ENCODE data around the gene RTP2.
A peak's percentile ranks its signal among the peaks of the same experiment; 100 is the strongest.

The RTP2 gene, protein sequence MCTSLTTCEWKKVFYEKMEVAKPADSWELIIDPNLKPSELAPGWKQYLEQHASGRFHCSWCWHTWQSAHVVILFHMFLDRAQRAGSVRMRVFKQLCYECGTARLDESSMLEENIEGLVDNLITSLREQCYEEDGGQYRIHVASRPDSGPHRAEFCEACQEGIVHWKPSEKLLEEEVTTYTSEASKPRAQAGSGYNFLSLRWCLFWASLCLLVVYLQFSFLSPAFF

DNA sequence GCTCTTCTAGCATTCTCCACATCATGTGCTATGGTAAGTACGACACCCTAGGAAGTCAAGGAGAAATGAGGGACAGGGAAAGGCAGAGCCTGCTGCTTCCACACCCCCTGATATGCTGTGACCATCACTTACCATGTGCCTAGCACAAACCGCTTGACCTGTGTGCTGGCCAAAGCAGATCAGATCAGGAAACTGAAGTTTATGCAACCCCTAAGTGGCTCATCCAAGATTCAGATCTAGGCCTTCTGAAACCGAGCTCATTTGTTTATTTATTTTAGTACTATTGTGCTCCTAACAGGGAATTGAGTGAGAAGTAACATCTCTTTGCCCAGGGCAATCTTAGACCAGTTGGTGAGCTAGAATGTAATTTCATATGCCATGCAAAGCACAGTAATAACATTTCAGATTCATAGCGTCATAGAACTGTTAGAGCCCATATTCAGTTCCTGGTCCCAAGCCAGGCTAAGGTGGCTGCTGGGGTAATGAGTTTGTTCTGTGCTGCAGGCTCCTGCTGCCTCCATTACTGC lies at the start of gene RTP2:
RTP2 (minus strand) TSS at position 51 of the 527 bp plus-strand sequence. CDS start 429 bp downstream, outside the sequence.
- no peak for DNase-seq

DNA sequence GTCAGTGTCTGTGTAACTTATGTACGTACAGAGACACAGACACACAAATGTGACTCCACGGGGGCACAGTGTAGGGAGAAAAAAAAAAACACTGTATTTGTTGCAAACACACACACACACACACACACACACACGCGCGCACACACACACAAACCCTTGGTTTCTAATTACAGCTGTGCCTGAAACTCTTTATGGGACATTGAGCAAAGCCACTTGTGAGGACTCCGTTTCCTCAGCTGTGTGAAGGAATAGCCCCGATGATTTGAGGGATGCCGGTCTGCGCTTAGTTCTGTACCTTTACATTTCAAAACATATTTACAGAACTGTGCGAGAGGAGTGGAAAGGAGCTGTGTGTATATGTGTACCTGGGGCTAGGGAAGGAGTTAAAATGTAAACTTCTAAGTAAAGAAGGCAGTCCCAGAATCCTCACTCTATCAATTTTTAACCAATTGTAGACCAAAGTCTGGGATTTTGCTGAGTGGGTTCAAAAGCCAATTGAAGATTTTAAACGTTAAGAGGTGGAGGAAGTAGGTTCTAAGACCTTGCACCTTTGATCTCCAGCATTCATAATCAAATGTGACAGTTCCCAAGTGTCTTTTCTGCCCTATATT lies 48.3 kb upstream of the RTP2 start:
- no peak for DNase-seq

DNA sequence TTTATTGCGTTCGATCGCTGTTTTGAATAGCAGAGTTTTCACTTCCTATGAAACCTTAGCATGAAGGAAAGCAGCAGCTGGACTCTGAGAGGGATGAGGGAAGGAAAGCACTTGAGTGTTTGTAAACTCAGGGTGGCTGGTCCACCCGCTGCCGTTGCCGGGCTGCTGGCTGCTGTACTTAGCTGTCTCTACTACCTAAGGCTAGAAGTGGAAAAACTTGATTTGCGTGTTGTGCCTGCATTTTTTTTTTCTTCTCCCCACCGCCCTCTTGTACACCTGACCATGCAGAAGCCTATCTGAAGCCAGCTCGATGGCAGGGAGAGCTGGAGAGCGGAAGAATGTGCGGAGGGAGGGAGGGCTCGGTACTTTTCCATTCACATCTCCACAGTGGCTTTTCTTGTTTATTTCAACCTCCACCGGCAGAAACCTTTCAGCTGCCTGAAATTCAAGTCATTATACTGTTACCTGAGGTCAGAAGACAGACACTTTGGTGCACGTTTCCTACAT lies 47.7 kb upstream of the RTP2 start:
- no peak for DNase-seq

DNA sequence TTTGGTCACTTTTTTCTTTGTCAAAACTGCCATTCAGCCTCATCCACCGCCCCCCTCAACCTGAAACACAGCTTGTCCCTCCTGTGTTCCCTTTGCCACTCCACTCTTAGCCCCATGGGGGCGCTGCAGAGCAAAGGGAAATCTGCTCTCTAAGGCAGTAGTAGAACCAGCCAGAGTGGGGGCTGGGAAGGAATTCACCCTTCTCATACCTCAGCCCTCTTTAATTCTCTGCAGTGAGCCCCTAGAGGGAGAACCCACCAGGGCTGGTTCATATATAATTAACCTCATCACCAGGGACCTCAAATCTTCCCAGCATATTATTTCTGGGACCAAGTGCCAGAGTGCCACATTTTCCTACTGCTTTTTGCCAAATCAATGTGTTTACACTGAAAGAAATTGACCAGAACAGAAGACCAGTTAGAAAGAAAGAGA lies 45.7 kb upstream of the RTP2 start:
- peak; percentile 87 for DNase-seq

DNA sequence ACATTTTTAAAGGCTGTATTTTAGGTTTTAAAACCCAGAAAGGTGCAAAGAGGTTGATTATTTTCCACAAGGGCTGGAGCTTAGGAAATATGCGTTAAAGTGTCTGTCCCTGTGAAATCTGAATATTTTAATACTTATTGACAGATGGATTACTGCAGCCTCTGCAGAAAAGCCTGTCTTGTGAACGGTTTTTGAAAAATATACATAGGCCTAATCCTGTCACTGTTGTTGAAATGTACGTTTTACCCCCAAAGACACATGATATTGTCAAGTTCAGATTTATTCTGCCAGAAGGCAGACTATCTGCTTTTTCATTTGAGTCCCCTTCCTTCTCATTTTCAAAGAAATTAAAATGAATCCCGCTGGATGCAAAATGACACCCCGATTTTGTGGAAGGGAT lies 45.1 kb upstream of the RTP2 start:
- no peak for DNase-seq

DNA sequence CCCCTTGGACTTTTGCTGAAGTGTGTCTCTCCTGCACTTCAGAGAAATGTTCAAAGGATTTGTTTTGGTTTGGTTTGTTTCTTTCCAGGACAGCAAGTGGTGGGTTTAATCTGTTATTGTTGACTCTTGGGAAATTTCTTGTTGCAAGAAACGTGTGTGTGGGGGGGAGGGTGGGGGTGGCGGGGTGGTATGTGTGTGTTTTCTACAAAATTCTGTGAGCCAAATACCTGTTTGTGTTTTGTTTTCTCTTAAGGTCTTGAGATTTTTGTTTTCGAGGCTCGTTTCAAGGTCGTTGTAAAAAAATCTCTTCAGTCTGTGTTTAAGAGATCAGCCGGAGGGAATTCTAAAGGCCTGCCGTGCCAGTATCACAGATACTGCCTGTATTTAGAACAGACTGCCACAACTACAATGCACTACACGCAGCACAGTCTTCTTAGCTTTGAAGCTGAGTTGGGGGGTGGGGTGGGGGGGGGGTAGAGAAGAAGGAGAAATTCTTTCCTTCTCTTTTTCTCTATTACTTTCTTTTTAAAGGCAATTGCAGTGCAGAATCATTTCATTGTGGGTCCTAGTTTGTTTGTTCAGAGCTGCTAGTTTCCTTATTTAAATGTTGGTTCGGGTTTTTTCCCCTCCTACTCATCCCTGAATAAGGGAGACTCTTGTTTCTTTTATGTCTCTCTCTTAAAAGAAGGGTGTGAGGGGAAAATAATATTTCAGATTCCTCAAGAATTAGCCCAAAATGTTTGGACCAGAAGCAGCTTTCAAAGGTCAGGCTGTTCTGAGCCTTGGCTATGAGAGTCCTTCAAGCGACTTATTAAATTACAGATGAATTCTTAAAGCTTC lies 44.3 kb upstream of the RTP2 start:
- no peak for DNase-seq

DNA sequence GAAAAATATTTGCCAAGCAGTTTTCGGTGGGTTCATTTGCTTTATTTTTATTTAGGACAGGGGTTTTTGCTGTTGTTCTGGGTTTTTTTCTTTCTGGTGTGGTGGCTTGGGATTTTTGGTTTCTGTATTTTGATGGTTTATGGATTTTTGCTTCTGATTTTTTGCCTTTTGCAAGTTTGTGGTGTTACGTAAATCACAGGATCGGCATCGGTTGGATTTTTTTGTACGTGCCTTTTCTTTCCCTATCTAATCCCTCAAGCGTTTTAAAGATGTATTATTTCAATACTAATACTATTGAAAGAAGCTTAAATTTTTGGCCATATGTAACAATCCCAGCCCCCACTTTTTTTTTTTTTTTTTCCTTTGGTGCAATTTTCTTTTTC lies 43.7 kb upstream of the RTP2 start:
- no peak for DNase-seq

DNA sequence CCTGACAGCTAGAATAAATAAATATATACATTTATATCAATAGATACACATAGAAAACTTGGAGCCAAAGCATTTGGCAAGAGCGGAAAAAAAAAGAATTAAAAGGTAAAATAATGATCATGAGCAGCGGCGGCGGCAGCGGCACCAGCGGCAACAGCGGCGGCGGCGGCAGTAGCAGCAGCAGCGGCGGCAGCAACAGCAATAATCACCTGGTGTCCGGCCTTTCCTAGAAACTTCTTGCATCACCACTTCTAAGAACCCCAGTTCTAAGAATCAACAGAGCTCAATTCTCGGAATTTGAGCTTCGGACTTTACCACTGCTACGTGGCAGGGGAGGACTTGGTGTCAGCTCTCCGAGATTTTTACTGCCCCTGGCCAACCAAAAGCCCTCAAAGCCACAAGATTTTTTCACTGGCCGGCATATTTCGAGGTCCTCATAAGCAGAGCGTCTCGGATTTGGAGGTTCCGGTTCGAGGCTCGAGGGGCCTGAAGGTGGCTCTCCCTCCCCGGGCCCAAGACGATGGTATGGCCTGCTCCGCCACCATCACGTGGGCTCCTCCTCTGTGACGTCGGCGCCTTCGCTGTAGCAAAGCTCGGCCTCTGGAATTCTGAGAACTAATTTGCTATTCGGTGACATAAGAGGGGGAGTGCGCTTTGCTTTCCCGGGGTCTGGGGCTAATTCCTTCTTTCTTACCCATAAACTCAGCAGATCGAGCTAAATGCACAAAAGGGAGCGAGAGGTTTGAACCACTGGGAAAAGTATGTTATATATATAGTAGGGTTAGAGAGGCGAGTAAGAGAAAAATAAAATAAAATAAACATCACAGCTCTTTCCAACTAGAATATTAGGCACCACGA lies 43.1 kb upstream of the RTP2 start, which contains the start of gene BCL6:
BCL6 (minus strand) TSS at position 268 of the 858 bp plus-strand sequence. CDS start 11,775 bp downstream, outside the sequence.
- peak; percentile 93 for DNase-seq

DNA sequence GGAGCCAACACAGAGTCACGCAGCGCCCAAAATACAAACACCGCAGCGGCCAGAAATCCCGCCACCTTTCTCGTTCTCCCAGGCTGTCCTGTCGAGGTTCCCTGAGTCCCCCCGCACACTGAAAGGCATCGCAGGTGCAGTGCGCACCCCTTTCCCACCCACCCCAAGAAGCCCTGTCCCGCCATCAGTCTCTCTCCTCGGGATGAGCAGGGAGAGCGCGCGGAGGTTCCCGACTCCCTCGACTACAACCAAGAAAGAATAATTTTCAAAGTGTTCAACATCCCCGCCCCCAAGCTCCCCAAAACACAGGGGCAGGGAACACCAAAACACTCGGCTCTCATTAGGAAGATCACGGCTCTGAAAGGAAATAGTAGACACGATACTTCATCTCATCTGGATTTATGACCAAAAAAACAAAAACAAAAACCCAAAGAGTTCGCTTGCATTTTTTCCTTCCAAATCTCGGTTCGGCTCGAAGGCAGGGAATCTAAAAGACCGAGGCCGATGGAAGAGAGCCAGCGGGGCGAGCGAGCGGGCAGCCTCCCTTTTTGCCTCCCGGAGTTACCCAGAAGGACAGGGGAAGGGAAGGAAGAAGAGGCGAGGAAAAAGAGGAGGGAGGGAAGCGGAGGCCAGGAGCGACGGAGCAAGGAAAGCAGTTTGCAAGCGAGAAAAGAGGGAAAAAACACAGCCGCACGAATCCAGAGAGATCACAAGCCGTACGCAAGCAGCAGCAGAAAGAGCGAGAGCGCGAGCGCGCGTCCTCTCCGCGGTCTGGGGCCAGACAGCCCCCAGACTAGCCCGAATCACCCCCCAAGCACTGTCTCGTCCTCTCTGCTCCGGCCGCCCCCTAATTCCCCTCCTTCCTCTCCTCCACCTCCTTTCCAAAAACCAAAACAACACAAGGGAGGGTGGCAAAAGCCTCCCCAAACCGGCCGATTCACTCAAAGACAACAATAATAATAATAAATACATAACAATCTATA lies 42.1 kb upstream of the RTP2 start:
- peak; percentile 75 for DNase-seq

DNA sequence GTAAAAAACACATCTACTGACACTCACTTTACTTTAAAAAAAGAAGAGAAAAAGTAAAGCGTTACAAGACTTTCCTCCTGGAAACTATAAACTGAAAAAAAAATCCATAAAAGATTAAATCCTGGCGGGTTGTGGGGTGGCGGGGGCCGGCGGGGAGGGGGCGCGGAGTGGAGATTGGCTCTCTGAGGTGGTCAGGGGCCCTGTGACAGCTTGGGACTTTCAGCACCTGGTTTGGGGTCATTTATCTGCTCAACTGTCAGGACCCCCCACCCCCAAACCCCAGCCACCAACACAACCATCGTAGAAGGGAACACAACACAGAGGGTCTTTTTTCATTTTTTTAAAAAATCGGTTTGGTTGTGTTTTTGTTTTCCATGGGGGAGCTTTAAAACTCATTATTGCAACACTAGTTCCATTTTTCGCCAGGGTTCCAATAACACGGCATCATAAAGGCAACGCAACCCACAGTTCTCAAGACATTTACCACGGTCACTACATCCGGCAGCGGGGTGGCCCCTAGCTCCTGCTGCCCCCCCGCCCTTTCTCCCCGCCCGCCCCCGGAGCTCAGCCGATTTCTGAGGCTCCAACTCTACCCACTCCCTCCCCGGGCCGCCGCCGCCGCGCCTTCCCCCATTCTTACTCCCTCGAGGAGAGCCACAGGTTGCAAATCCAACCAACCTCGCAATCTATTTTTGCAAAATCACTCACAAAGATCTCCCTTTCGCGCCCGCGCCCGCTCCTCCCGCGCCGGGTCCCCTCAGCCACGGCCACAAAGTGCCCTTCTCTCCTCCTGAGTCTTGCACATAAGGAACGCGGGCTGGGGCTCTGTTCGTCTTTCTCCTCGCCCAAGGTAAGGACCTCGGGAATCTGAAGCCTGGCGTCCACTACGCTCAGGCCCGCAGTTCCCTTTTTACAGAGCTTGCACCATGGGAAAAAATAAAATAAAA lies 41.1 kb upstream of the RTP2 start:
- DNase-seq: peak; percentile 57

DNA sequence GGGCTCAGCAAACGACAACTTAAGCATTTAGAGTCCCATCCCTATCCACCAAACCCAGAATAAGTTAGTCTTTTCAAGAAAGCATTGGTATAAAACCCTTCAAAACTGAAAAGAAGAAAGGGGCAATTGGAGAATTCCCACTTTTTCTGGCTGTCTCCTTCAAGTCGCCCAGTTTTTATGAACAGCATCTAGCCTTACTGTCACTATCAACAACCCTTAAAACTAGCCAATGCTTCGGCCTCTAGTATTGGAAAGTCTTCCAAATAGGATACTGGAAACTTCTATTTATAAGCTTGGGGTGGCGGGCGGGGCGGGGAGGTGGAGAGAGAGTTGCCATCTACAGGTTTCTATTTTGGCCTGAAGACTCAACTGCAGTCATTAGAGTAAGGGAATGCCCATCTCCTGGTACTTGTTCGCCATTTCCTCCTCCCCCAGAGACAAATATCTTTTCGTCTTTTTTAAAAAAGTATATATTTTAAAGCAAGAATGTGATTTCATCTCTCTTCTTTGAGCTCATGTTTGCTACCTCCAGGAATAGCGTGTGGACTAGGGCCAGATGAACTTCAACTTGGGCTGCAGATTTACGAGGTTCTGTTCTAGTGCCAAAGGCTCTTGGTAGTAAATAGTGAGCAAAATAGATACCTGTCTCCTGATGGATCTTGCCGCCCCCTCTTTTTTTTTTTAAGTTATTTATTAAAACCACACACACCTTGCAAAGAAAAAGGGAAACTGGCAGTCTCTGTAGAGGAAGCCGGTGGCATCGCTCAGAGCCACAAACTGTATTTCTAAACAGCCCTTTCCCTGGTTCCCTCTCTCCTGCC lies 40.2 kb upstream of the RTP2 start:
- no peak for DNase-seq

DNA sequence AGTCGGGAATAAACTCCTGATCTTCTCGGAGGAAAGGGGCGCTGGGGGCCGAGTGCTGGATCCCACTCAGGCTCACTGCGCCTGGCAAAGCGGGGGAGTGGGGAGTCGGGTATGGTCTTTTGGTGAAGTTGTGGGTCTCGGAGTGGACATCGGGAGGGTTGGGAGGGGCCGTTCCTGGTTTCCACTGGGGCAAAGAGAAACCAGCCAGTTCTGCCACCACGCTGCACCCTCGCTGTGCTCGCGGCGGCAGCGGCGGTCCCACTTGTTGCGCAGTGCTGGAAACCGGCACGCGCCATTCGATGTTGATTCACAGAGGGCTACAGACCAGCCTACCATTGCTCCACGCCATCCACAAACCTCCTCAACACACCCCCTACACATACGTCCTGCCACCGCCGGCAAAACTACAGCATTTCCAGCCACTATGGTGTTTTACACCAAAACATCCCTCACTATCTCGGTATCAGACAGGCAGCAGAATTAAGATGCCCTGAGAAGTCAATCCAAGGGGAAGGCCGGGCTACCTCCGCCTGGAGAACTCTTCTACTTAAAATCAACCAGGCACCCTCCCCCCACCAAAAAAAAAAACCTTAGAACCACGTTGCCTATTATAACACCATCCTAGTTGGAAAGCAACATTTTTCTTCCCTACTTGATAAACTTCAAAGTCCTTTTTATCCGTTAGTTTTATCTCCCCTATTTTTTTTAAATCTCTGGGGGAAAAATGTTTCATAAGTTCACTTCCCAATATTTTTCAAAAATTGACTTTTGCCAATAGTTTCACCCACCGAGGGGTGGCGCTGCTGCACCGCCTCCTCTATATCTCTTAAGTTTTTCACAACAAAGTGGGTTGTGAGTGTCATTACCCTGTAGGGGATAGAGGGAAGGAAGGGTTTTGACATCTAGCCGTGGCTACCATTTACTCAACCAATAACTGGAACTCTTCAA lies 39.3 kb upstream of the RTP2 start:
- peak; percentile 75 for DNase-seq

DNA sequence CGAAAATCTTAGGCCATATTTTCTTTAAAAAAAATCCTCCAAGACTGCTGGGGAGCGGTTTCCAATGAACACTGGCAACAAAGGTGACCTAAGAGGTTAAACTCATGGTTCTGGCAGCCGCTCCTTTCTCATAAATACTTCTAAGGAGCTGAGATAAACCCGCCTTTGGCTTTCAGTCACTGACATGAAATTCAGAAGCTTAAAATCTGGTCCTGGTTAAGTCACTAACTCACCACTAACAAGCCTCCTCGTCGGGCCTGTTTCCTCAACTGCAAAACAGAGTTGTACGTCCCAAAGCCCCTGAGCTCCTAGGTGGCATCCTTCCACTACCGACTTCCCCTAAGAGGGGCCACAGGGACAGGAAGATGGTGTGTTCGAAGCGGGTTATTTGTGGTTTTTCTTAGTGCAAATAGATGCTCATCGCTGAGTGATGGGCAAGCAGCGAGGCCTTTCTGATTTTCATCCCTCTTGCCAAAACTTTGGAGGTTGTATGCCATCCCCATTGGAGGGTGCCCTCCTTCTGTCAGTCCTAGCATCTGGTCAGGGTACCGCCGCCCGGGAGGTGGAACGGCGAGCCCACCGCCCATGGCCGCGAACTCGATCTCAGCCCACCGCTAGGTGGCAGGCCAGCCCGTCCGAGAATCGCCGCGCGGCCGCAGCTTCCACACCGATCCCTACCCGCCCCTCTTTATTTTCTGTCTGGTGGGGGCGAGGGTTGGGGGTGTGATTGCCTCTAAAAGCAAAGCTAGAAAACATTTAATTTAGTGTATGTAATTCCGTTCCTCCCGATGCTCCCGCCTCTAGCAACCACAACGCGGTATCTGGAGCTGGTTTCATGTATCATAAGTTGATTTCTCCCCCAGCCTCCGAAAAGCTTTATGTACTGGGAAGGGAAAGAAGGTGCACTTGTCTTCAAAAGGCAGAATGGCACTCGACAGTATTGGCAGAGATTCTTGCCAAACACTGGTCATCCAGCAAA lies 38.4 kb upstream of the RTP2 start:
- peak; percentile 68 for DNase-seq

DNA sequence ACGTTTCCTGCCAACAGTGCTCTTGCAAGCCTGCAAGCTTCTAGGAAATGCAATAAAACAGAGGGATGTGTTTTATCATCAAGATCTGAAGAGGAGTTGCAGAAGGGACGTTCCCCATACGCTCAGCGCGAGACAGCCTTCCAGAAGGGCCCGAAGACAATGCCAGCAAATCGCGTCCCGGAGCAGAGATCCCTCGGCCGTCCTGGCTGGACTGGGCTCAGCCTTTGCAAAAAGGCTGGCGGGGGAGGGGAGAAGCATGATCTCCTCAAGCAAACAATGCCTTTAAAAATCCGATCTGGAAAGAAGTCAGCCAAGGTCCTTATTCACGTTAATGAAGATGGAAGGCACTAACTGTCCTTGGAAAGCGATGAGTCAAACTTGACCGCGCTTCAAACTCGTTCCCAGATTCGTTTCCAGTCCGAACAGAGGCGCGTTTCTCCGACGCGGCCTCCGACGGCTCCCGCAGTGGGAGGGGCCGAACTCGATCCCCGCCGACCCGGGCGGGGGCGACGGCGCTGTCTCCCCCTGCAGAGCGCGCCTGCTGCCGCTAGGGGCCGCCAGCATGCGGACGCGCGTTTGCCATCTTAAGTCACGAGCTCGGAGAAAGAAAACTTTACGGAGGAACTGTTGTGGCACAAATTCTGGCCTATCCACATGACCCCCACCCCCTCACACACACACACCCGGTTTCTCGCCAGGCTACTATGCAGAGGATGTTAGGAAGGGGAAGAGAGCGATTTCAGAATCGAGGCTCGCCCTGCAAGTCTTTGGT lies 37.4 kb upstream of the RTP2 start:
- peak; percentile 79 for DNase-seq

DNA sequence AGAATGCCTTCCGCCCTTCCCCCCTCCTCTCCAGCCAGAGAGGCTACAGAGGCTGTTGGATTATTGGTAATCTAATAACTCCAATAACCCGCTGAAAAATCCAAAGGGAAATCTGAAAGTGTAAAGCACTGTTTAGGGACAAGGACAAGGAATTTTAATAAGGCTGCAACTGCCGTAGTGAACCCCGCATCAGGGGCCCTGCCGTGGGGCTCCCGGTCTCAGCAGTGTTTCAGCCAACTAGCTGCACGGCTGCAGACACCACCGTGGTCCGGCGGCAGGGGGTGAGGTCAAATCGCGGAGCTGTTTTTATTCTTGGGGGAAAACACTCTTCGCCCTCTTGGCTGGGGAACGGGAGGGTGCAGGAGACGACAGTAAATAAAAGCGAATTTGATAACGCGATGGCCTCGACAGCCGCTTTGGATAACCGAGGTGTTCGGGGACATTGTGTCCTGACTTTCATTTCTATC lies 36.8 kb upstream of the RTP2 start:
- DNase-seq: no peak
